ENCODE measurements around the gene STK40.

- TF ChIP-seq CTCF (conservative IDR thresholded peaks at IDR 0.05; ENCODE audit: low read length) (no peak), EZH2phosphoT487 (IDR thresholded peaks at IDR 0.05; ENCODE audit: borderline replicate concordance, low read depth, low read length) (no peak)
Measured at GRCh38 chr1:36320767-36321118, 65.0 kb downstream of the STK40 start.

Data from OCI-LY7 (cell line).